Pancreas (tissue), 10 donors: Measurements from ENCODE around the gene SBK3. TPM values are rescaled to one million over a fixed set of nuclear protein-coding genes. Genes with fewer than 3 reads are reported as not detected.

Experiments
- ATAC-seq, 4 donors: fragments of 200-7000 bp; cut with Tn5 transposase; one replicate each; pipeline versions ENCODE4 v1.8.0 to v1.9.1; 2020; ENCODE audit warnings: mild to moderate bottlenecking in 4 of 4, moderate library complexity in 4 of 4
- DNase-seq, 6 donors: peaks; one replicate each; pipeline ENCODE4 v3.0.0-alpha.2; 2020
- FAIRE-seq: peaks from 2 replicates; lab custom pipeline; 2012; peaks lifted over from hg19 to GRCh38; lab: Jason Lieb, UNC
- H3K27ac ChIP-seq, 4 donors: fragments of 200-600 bp; sonication (generic); 1 replicate in 3 of 4; 2 replicates in 1 of 4; pipeline versions ENCODE4 v1.5.0 to v1.8.0; 2020
- H3K27me3 ChIP-seq, 4 donors: fragments of 200-600 bp; one replicate each; pipeline ENCODE4 v1.8.0; 2021
- H3K36me3 ChIP-seq, 3 donors: fragments of 200-600 bp; sonication (generic) in 1 of 3; one replicate each; pipeline versions ENCODE4 v1.5.0 to v1.8.0; 2020 to 2021
- H3K4me1 ChIP-seq, 3 donors: fragments of 200-600 bp; one replicate each; pipeline ENCODE4 v1.8.0; 2021
- H3K4me3 ChIP-seq, 4 donors: fragments of 200-600 bp; sonication (generic) in 2 of 4; one replicate each; pipeline versions ENCODE4 v1.5.0 to v1.8.0; 2020 to 2021
- H3K9me3 ChIP-seq, 4 donors: fragments of 200-600 bp; one replicate each; pipeline ENCODE4 v1.8.0; 2021
- CTCF ChIP-seq, 4 donors: fragments of 200-600 bp; sonication (generic) in 3 of 4; IDR thresholded peaks; one replicate each; pipeline versions ENCODE4 v1.5.0 to v1.8.0; 2021; ENCODE audit warnings: antibody characterized with exemption in 4 of 4
- WGBS, 2 donors: extraction: QIAGEN DNeasy Blood & Tissue Kit; methylation state at CpG; one replicate each; pipeline ENCODE4 v1.1.7; 2013; 5-methylcytosine and 5-hydroxymethylcytosine counted together
- intact Hi-C, 3 donors: fragments of 100-400 bp; cut with DNase I; formaldehyde crosslinking; loops; one replicate each; pipeline versions ENCODE4 v1.11.1 to v1.14.2; 2022
- polyA plus RNA-seq, 2 donors: library from polyadenylated mRNA; stranded (reverse); fragments of 200-250 nt; gene quantifications; one replicate each; pipeline ENCODE4 v1.2.3, GENCODE V29; 2013
- total RNA-seq, 6 donors: library from RNA; stranded (reverse); fragmentation: NEBNext Ultra II Directional in 4 of 6; extraction: Animal tissue kit (Norgen Biotek cat#: 25700) in 4 of 6; gene quantifications; one replicate each; pipeline versions ENCODE4 v1.2.1 to v1.2.4, GENCODE V29; 2021 to 2023
- donor health status: healthy with polysubstance abuse.
- donor health status: DM: no; HTN: no; CAD: no; lungs with moderate emphysema.
- donor health status: DM: no; HTN: no; CAD: no.
- donor health status: control.
- donor health status: control.
- donor health status: Bipolar disorder and iron deficiency.
- donor health status: DM: yes; HTN: yes; CAD: no.
- donor health status: DM: no; HTN: no; CAD: no.
- donor health status: DM: no; HTN: no; CAD: no.
- donor health status: DM: yes; HTN: yes; CAD: no.

SBK3 gene
- total and polyA plus RNA-seq, 8 donors: 0.11 to 0.28 (median 0.18) TPM; not detected in 4

DNA sequence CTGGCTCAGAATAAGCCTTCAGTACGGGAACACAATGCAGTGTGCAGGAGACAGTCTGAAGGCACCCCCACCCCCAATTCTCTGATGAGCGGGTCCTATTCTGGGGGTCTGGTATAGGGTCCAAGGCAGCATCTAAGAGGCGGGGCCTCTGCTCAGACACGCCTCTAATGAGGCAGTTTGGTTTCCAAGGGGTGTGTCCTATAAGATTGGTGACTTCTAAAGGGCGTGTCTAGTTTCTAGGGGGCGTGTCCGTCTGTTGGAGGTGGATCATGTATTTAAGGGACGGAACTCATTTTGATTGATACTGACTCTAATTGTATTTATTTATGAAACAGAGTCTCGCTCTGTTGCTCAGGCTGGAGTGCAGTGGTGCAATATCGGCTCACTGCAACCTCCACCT is 45.3 kb upstream of the SBK3 start:
- 68 to 72% methylated on average over 10 of the region's 10 CpGs for WGBS, 2 donors
- peak in 1 of 6 donors; percentile 10 for DNase-seq

DNA sequence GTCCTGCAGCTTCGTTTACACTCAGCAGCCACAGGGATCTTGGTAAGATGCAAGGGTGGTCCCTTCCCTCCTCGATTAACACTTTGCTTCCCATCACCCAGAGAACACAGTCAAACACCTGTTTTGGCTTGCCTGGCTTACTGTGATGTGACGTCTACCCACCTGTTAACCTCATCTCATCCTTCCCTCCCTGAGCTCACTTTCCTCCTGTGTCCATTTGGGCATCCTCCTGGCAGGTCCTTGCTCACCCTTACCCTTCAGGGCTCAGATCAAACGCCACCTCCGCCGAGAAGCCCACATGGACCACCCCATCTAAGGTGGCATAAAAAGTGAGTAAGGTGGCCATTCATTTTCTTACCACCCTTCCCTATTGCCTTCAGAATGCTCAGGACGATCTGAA is 44.8 kb upstream of the SBK3 start:
- 43 to 50% methylated on average over 7 of the region's 7 CpGs for WGBS, 2 donors
- Histone ChIP-seq H3K27me3 (no peaks in the 10 kb centered on the region), H3K27ac (no peak overlapping the region), H3K36me3 (peaks cover 0 to 4% (median 0%) of the 10 kb centered on the region in 3 donors), H3K4me1 (peaks cover 8 to 12% (median 11%) of the 10 kb centered on the region in 3 donors), H3K4me3 (no peak overlapping the region), H3K9me3 (no peaks in the 10 kb centered on the region)
- intact Hi-C loops: no loop called here
- FAIRE-seq: no peak
- no peak for DNase-seq
- ATAC-seq: no peak
- TF ChIP-seq CTCF (IDR thresholded peaks at IDR 0.05): no peak

More for the DNA sequence above, 45.3 kb upstream of the SBK3 start:
- Histone ChIP-seq H3K4me3 (no peak overlapping the region), H3K4me1 (peaks cover 8 to 11% (median 9%) of the 10 kb centered on the region in 3 donors), H3K27ac (no peak overlapping the region), H3K27me3 (no peaks in the 10 kb centered on the region), H3K9me3 (no peaks in the 10 kb centered on the region), H3K36me3 (peaks cover 0 to 8% (median 3%) of the 10 kb centered on the region in 3 donors)
- ATAC-seq (no peak), FAIRE-seq (no peak)
- TF ChIP-seq CTCF (IDR thresholded peaks at IDR 0.05): no peak
- intact Hi-C loops: no loop called here

DNA sequence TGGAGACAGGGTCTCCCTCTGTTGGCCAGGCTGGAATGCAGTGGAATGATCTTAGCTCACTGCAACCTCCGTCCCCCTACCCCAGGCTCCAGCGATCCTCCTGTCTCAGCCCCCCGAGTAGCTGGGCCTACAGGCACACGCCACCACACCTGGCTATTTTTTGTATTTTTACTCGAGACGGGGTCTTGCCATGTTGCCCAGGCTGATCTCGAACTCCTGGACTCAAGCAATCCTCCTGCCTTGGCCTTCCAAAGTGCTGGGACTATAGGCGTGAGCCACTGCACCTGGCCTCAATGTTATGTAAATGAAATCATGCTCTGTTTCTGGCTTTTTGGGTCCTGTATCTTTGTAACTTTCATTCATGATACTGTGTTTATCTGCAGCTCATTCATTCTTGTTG is 43.4 kb upstream of the SBK3 start:
- no peak for ATAC-seq
- Histone ChIP-seq H3K27ac (no peak overlapping the region), H3K36me3 (peaks cover 0 to 4% (median 0%) of the 10 kb centered on the region in 3 donors), H3K27me3 (no peaks in the 10 kb centered on the region), H3K9me3 (no peaks in the 10 kb centered on the region), H3K4me1 (peaks cover 8 to 12% (median 11%) of the 10 kb centered on the region in 3 donors), H3K4me3 (no peak overlapping the region)
- DNase-seq: no peak
- no peak for TF ChIP-seq CTCF (IDR thresholded peaks at IDR 0.05)
- intact Hi-C loops: no loop called here
- WGBS, 2 donors: 68 to 86% methylated on average over 8 of the region's 8 CpGs
- FAIRE-seq: no peak

- ATAC-seq (peak; percentile 88 to 94 (median 92)), FAIRE-seq (peak; percentile 81), DNase-seq (peak; percentile 93 to 99 (median 98))
- H3K36me3 ChIP-seq: no peaks in the 10 kb centered on the region
- H3K4me1 ChIP-seq: peaks cover 8 to 12% (median 11%) of the 10 kb centered on the region in 3 donors
- TF ChIP-seq CTCF (IDR thresholded peaks at IDR 0.05): no peak
- peak overlapping the region; percentile 25 to 58 (median 39) for H3K27ac ChIP-seq
- H3K4me3 ChIP-seq: peak overlapping the region in 2 of 4 donors; percentile 13 to 38
- 1% methylated on average over 40 of the region's 40 CpGs for WGBS, 2 donors
- intact Hi-C loops: no loop called here
- H3K9me3 ChIP-seq: no peaks in the 10 kb centered on the region
- H3K27me3 ChIP-seq: no peaks in the 10 kb centered on the region
Measured at GRCh38 chr19:55586976-55587668, 41.8 kb upstream of the SBK3 start.
